ENCODE results near the gene DOCK8.
"Not testable (repeated sequence)": the region's sequence is repeated elsewhere in the genome, so short reads cannot be mapped to it uniquely, and the experiment has no call there.

Gene DOCK8

GRCh38 chr9:372128-372527 lies 157.5 kb downstream of the DOCK8 start:
- DNase-seq, result no peak

- DNase-seq, result no peak
Observed at GRCh38 chr9:373759-374206, 159.1 kb downstream of the DOCK8 start.

GRCh38 chr9:374736-375135 lies 160.1 kb downstream of the DOCK8 start:
- no peak for DNase-seq

GRCh38 chr9:376115-376514 lies 161.4 kb downstream of the DOCK8 start:
- DNase-seq, result no peak

- no peak for DNase-seq
Observed at GRCh38 chr9:378263-378662, 163.6 kb downstream of the DOCK8 start.

GRCh38 chr9:382383-382782 lies 167.7 kb downstream of the DOCK8 start:
- DNase-seq, result no peak

GRCh38 chr9:385818-386398 lies 171.2 kb downstream of the DOCK8 start:
- no peak for DNase-seq

- no peak for DNase-seq
Observed at GRCh38 chr9:389159-389558, 174.5 kb downstream of the DOCK8 start.

GRCh38 chr9:389758-390157 lies 175.1 kb downstream of the DOCK8 start:
- DNase-seq, result no peak

- DNase-seq, result no peak
Observed at GRCh38 chr9:392077-392804, 177.6 kb downstream of the DOCK8 start.

- no peak for DNase-seq
Observed at GRCh38 chr9:394347-395052, 179.8 kb downstream of the DOCK8 start.

GRCh38 chr9:396396-396795 lies 181.7 kb downstream of the DOCK8 start:
- DNase-seq, result no peak

GRCh38 chr9:398085-398484 lies 183.4 kb downstream of the DOCK8 start:
- no peak for DNase-seq

- DNase-seq, result no peak
Observed at GRCh38 chr9:401223-401622, 186.6 kb downstream of the DOCK8 start.

GRCh38 chr9:404234-404633 lies 189.6 kb downstream of the DOCK8 start:
- no peak for DNase-seq

GRCh38 chr9:405341-405740 lies 190.7 kb downstream of the DOCK8 start:
- no peak for DNase-seq

- DNase-seq, result no peak
Observed at GRCh38 chr9:406886-407654, 192.4 kb downstream of the DOCK8 start.

GRCh38 chr9:409655-410054 lies 195.0 kb downstream of the DOCK8 start:
- DNase-seq, result not testable (repeated sequence)

GRCh38 chr9:414595-414994 lies 199.9 kb downstream of the DOCK8 start:
- DNase-seq, result no peak

- DNase-seq, result no peak
Observed at GRCh38 chr9:419571-420171, 205.0 kb downstream of the DOCK8 start.

GRCh38 chr9:421896-422295 lies 207.2 kb downstream of the DOCK8 start:
- no peak for DNase-seq

- DNase-seq, result no peak
Observed at GRCh38 chr9:426264-426663, 211.6 kb downstream of the DOCK8 start.

GRCh38 chr9:426976-427375 lies 212.3 kb downstream of the DOCK8 start:
- no peak for DNase-seq

Measured in amniotic stem cell (primary cell).